Transverse colon (tissue), 4 donors: Measurements from ENCODE around the gene MDN1.
"Not testable (repeated sequence)": the region's sequence is repeated elsewhere in the genome, so short reads cannot be mapped to it uniquely, and the experiment has no call there.

ENCODE experiments used
- CTCF ChIP-seq, 5 experiments: fragments of 200-600 bp in 3 of 5; fragments of 450-650 bp in 2 of 5; sonication (generic) in 3 of 5; IDR thresholded peaks; 1 replicate in 2 of 5; 2 replicates in 3 of 5; pipeline ENCODE4 v1.5.1; 2016 to 2017; ENCODE audit warnings: antibody characterized with exemption in 5 of 5, inconsistent platforms in 3 of 5, mild to moderate bottlenecking in 2 of 5, moderate library complexity in 1 of 5
- EP300 ChIP-seq: sonication (generic); formaldehyde crosslinking; IDR thresholded peaks from one replicate; pipeline ENCODE4 v1.6.1; 2017; ENCODE audit warnings: antibody characterized with exemption, low read depth
- POLR2A ChIP-seq: fragments of 450-650 bp; IDR thresholded peaks from one replicate; pipeline ENCODE4 v1.6.1; 2016; ENCODE audit warnings: antibody characterized with exemption, mild to moderate bottlenecking, moderate library complexity
- POLR2AphosphoS5 ChIP-seq, 3 donors: sonication (generic); formaldehyde crosslinking; IDR thresholded peaks; one replicate each; pipeline ENCODE4 v1.6.1; 2016; ENCODE audit warnings: antibody characterized with exemption in 3 of 3

- not testable (repeated sequence) for TF ChIP-seq POLR2AphosphoS5 (IDR thresholded peaks at IDR 0.05); CTCF (IDR thresholded peaks at IDR 0.05); POLR2A; EP300
These were observed 27.9 kb upstream of the MDN1 start for GRCh38 chr6:89847513-89847912.
